Measurements from ENCODE around the gene ATP6V1B1.

- TF ChIP-seq CTCF (conservative IDR thresholded peaks at IDR 0.05; ENCODE audit: low read length): no peak
- no peak for TF ChIP-seq EZH2phosphoT487 (IDR thresholded peaks at IDR 0.05; ENCODE audit: borderline replicate concordance)
These were observed 22.1 kb downstream of the ATP6V1B1 start for GRCh38 chr2:70957798-70958197.

All from Loucy (cell line).